PC-3 (cell line): ENCODE measurements around the gene PCNX2. TPM values are rescaled to one million over a fixed set of nuclear protein-coding genes. Genes with fewer than 3 reads are reported as not detected.

Experiments
- ATAC-seq: fragments of 200-7000 bp; cut with Tn5 transposase; 2 replicates; pipeline ENCODE4 v1.9.1; 2020; ENCODE audit warnings: mild to moderate bottlenecking, moderate library complexity
- BruUV-seq: library from RNA; stranded (reverse); fragments of 400-500 nt; replicated peaks from 2 replicates; lab custom pipeline; 2021; lab: Mats Ljungman, UMichigan
- CTCF ChIA-PET: fragments of 300-600 bp; sonication (Branson Sonifier 250); formaldehyde crosslinking; loops from one replicate; lab custom pipeline; 2022; ENCODE audit warnings: antibody characterized with exemption; lab: Charles Lee
- POLR2A ChIA-PET: fragments of 300-600 bp; sonication (Branson Sonifier 250); formaldehyde crosslinking; loops from one replicate; lab custom pipeline; 2022; ENCODE audit warnings: antibody characterized with exemption; ENCODE audit not compliant: unreplicated experiment; lab: Charles Lee
- DNase-seq: peaks from one replicate; pipeline ENCODE4 v3.0.0-alpha.2; 2015
- H2AFZ ChIP-seq: fragments of 300-600 bp; sonication (generic); 2 replicates; pipeline ENCODE4 v1.6.0; 2016; ENCODE audit warnings: antibody characterized with exemption, low read length
- H3F3A ChIP-seq: fragments of 300-600 bp; sonication (generic); one replicate; pipeline ENCODE4 v1.6.0; 2017; ENCODE audit warnings: antibody characterized with exemption, low read length, control low read depth, mild to moderate bottlenecking; ENCODE audit not compliant: unreplicated experiment
- H3K27ac ChIP-seq: fragments of 300-600 bp; sonication (generic); 2 replicates; pipeline ENCODE4 v1.5.1; 2016; ENCODE audit warnings: mild to moderate bottlenecking, low read length
- H3K27me3 ChIP-seq: fragments of 300-600 bp; sonication (generic); 2 replicates; pipeline ENCODE4 v1.6.1; 2016; ENCODE audit warnings: low read length, mixed read lengths
- H3K36me3 ChIP-seq: fragments of 300-600 bp; sonication (generic); 2 replicates; pipeline ENCODE4 v1.6.1; 2016; ENCODE audit warnings: low read depth, mixed run types, low read length, mixed read lengths
- H3K4me1 ChIP-seq: fragments of 300-600 bp; sonication (generic); 2 replicates; pipeline ENCODE4 v1.5.1; 2016; ENCODE audit warnings: low read length; ENCODE audit not compliant: insufficient read depth
- H3K4me2 ChIP-seq: fragments of 300-600 bp; sonication (generic); 2 replicates; pipeline ENCODE4 v1.6.0; 2016; ENCODE audit warnings: low read length
- H3K4me3 ChIP-seq: fragments of 300-600 bp; sonication (generic); 2 replicates; pipeline ENCODE4 v1.5.1; 2016; ENCODE audit warnings: mild to moderate bottlenecking, low read length, mixed read lengths
- H3K79me2 ChIP-seq: fragments of 300-600 bp; sonication (generic); 2 replicates; pipeline ENCODE4 v1.6.1; 2017; ENCODE audit warnings: low read length, mixed read lengths
- H3K9ac ChIP-seq: fragments of 300-600 bp; sonication (generic); 2 replicates; pipeline ENCODE4 v1.6.0; 2016; ENCODE audit warnings: mild to moderate bottlenecking, low read length
- H3K9me2 ChIP-seq: fragments of 300-600 bp; sonication (generic); replicated peaks from 2 replicates; pipeline ENCODE4 v1.6.1; 2016; ENCODE audit warnings: mixed run types, low read length, mixed read lengths
- H3K9me3 ChIP-seq: fragments of 300-600 bp; sonication (generic); 2 replicates; pipeline ENCODE4 v1.6.1; 2016; ENCODE audit warnings: low read length, mixed read lengths
- H4K20me1 ChIP-seq: fragments of 300-600 bp; sonication (generic); 2 replicates; pipeline ENCODE4 v1.6.1; 2016; ENCODE audit warnings: low read length, mixed read lengths
- EZH2 ChIP-seq: fragments of 300-600 bp; sonication (generic); IDR thresholded peaks from one replicate; pipeline ENCODE4 v1.6.1; 2017; ENCODE audit warnings: antibody characterized with exemption, mild to moderate bottlenecking, low read length; ENCODE audit not compliant: unreplicated experiment
- EZH2phosphoT487 ChIP-seq: fragments of 300-600 bp; sonication (generic); IDR thresholded peaks from 2 replicates; pipeline ENCODE4 v1.6.1; 2018; ENCODE audit warnings: mild to moderate bottlenecking, antibody characterized with exemption, low read length, borderline replicate concordance
- intact Hi-C: fragments of 100-400 bp; cut with micrococcal nuclease; formaldehyde crosslinking; loops from 2 replicates; pipeline ENCODE4 v1.9.0; 2023
- total RNA-seq: library from RNA; depleted of rRNA; stranded (reverse); fragments of >200 nt; gene quantifications from 2 replicates; pipeline ENCODE4 v1.2.3, GENCODE V29; 2014
- TF ChIP-seq, protein P1 (sequence below): fragments of 300-600 bp; sonication (generic); conservative IDR thresholded peaks from 2 replicates; pipeline ENCODE4 v1.5.1; 2017; ENCODE audit warnings: antibody characterized with exemption, low read depth, mild to moderate bottlenecking, low read length

Gene PCNX2
- total RNA-seq, 1 experiment from 2014 or later = 17.3 TPM

DNA sequence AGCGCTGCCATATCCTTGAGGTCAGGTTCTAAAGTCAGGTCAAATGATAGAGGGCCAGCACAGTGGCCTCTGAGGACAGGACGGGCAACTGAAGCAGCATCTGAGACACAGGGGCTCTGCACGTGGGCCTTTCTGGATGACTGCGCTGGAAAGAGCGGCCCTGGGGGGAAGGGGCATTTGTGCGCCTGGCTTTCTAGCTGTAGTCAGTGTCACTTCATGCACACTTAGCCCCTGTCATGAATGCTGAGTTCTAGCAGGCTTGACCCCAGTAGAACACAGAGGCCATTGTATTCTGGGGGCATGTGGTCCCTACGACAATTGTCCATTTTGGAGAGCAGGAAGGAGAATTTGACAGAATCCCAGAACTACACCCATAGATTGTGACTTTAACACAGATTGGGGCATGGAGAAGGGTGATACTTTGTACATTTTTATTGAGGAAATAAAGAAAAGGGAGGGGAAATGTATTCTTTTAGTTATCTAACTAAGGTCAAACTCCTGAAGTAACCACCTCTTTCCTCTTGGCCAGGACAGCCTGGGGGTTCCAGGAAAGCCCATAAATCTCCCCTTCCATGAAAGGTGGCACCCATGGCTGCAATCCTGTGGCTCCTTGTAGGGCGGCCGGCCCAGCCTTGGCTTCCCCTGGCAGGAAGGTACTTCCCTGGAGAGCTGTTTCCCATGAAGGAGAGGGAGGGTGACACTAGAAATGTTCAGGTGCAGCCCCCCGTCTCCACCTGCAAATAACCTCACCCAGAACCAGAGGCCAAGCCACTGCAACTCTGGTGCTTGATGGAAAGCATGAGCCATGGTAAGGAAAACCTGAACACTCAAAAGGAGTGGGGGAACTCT lies 310.7 kb downstream of the PCNX2 start:
- Histone ChIP-seq H3K4me2 (no peak overlapping the region), H3K27me3 (no peaks in the 10 kb centered on the region), H3K36me3 (peaks cover 3% of the 10 kb centered on the region; the same call in 1 of the 2 replicates), H3K27ac (no peak overlapping the region), H3K9ac (no peak overlapping the region), H3F3A (no peaks in the 10 kb centered on the region), H3K4me1 (peaks cover 11% of the 10 kb centered on the region), H4K20me1 (no peaks in the 10 kb centered on the region), H3K9me3 (no peaks in the 10 kb centered on the region), H2AFZ (no peak overlapping the region), H3K79me2 (no peaks in the 10 kb centered on the region), H3K4me3 (no peak overlapping the region), H3K9me2 (no peaks in the 10 kb centered on the region)
- ATAC-seq (no peak), DNase-seq (no peak)
- POLR2A ChIA-PET = no interaction called here
- CTCF ChIA-PET = no interaction called here
- no TSS peak for BruUV-seq
- TF ChIP-seq EZH2phosphoT487 (no peak), EZH2 (no peak)
- TF ChIP-seq, protein P1, sequence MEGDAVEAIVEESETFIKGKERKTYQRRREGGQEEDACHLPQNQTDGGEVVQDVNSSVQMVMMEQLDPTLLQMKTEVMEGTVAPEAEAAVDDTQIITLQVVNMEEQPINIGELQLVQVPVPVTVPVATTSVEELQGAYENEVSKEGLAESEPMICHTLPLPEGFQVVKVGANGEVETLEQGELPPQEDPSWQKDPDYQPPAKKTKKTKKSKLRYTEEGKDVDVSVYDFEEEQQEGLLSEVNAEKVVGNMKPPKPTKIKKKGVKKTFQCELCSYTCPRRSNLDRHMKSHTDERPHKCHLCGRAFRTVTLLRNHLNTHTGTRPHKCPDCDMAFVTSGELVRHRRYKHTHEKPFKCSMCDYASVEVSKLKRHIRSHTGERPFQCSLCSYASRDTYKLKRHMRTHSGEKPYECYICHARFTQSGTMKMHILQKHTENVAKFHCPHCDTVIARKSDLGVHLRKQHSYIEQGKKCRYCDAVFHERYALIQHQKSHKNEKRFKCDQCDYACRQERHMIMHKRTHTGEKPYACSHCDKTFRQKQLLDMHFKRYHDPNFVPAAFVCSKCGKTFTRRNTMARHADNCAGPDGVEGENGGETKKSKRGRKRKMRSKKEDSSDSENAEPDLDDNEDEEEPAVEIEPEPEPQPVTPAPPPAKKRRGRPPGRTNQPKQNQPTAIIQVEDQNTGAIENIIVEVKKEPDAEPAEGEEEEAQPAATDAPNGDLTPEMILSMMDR = no peak
- intact Hi-C loops = loop anchor here (10.0 kb wide), 1 partner anchor 350 kb away; the partner anchor contains the start of gene SIPA1L2

DNA sequence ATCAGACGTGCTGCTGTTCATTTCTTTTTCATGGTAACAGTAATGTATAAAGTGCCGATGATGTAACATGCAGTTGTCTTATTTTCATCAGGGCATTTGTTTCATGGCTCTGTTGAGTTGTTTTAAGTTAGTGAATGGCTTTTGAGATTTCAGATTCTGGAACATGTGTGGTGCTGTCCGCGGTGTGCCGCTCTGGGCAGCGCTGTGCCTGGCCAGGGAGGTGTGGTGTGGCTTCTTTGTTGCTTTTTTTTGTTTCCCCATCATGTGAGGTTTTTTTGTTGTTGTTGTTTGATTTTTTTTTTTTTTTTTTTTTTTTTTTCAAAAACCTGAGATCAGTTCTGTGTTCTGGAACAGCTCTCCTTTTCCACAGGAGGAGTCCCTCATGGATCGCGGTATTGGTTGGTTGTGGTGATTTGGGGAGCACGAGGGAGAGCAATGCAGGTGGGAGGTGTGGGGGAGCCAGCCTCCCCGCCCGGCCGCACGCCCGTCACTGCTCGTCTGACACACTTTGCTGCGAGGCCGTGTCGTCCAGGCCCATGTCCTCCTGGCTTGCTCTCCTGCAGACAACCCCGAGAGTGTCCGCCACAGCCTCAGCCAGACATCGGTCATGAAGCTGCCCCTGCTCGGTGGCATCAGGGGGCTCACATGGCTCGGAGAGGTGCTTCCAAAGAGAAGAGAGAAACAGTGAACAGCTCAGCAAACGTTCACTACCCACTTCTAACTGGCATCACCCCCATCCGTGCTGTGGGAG lies 311.5 kb downstream of the PCNX2 start:
- Histone ChIP-seq H4K20me1 (no peaks in the 10 kb centered on the region), H3K36me3 (peaks cover 3% of the 10 kb centered on the region; the same call in 1 of the 2 replicates), H3K27me3 (no peaks in the 10 kb centered on the region), H3K79me2 (no peaks in the 10 kb centered on the region), H3K4me1 (peaks cover 11% of the 10 kb centered on the region), H3F3A (no peaks in the 10 kb centered on the region), H3K4me2 (no peak overlapping the region), H3K9ac (no peak overlapping the region), H3K4me3 (no peak overlapping the region), H2AFZ (no peak overlapping the region), H3K9me3 (no peaks in the 10 kb centered on the region), H3K27ac (no peak overlapping the region), H3K9me2 (no peaks in the 10 kb centered on the region)
- DNase-seq = no peak
- BruUV-seq = no TSS peak
- POLR2A ChIA-PET = no interaction called here
- TF ChIP-seq EZH2phosphoT487 = no peak
- TF ChIP-seq, protein P1 = no peak
- TF ChIP-seq EZH2 = no peak
- no peak for ATAC-seq
- CTCF ChIA-PET = no interaction called here
- intact Hi-C loops = loop anchor here (10.0 kb wide), 1 partner anchor 349 kb away; the partner anchor contains the start of gene SIPA1L2
